Gastroesophageal sphincter (tissue), 4 donors: ENCODE measurements around the gene PLK3. TPM values are rescaled to one million over a fixed set of nuclear protein-coding genes. Genes with fewer than 3 reads are reported as not detected.

Experiments
- ATAC-seq: fragments of 150-250 bp; one replicate; pipeline ENCODE4 v1.9.1; 2016; ENCODE audit warnings: mild to moderate bottlenecking, moderate library complexity
- H3K27ac ChIP-seq, 4 donors: fragments of 200-600 bp; sonication (generic) in 3 of 4; 1 replicate in 3 of 4; 2 replicates in 1 of 4; pipeline ENCODE4 v1.5.1; 2016 to 2019
- H3K27me3 ChIP-seq: fragments of 200-600 bp; sonication (generic); one replicate; pipeline ENCODE4 v1.5.1; 2019
- H3K36me3 ChIP-seq, 2 donors: fragments of 200-600 bp; sonication (generic); one replicate each; pipeline ENCODE4 v1.5.1; 2019; ENCODE audit warnings: control low read depth in 1 of 2
- H3K4me1 ChIP-seq, 3 donors: fragments of 200-600 bp; sonication (generic); 1 replicate in 2 of 3; 2 replicates in 1 of 3; pipeline ENCODE4 v1.5.1; 2016 to 2019; ENCODE audit warnings: control low read depth in 2 of 3
- H3K4me3 ChIP-seq, 2 donors: fragments of 200-600 bp; sonication (generic); one replicate each; pipeline ENCODE4 v1.5.1; 2019; ENCODE audit warnings: mild to moderate bottlenecking in 1 of 2, moderate library complexity in 1 of 2
- H3K9me3 ChIP-seq, 3 donors: fragments of 200-600 bp; sonication (generic); one replicate each; pipeline ENCODE4 v1.5.1; 2017 to 2019; ENCODE audit warnings: control low read depth in 2 of 3
- CTCF ChIP-seq, 4 experiments: fragments of 200-600 bp in 2 of 4; fragments of 450-650 bp in 2 of 4; sonication (generic) in 1 of 4; IDR thresholded peaks; one replicate each; pipeline ENCODE4 v1.5.1; 2017 to 2019; ENCODE audit warnings: antibody characterized with exemption in 4 of 4, mild to moderate bottlenecking in 2 of 4, moderate library complexity in 2 of 4
- EP300 ChIP-seq: sonication (generic); formaldehyde crosslinking; IDR thresholded peaks from one replicate; pipeline ENCODE4 v1.6.1; 2017; ENCODE audit warnings: antibody characterized with exemption, mild to moderate bottlenecking
- POLR2A ChIP-seq, 2 donors: fragments of 450-650 bp; IDR thresholded peaks; one replicate each; pipeline ENCODE4 v1.6.1; 2017; ENCODE audit warnings: antibody characterized with exemption in 2 of 2, mild to moderate bottlenecking in 2 of 2, moderate library complexity in 1 of 2
- POLR2AphosphoS5 ChIP-seq: sonication (generic); formaldehyde crosslinking; IDR thresholded peaks from one replicate; pipeline ENCODE4 v1.6.1; 2017; ENCODE audit warnings: antibody characterized with exemption
- whole genome bisulfite sequencing, 2 donors: methylation state at CpG; one replicate each; pipeline ENCODE4 v1.1.5; 2018; ENCODE audit warnings: low coverage in 1 of 2; 5-methylcytosine and 5-hydroxymethylcytosine counted together
- total RNA-seq, 4 donors: library from RNA; depleted of rRNA; stranded (reverse); fragments of >200 nt; gene quantifications; one replicate each; pipeline ENCODE4 v1.1.0, GENCODE V29; 2016

Gene PLK3
- total RNA-seq, 4 donors from 2014 or later = 9.4 to 31.2 (median 12.0) TPM

GRCh38 chr1:44784094-44785028 lies 15.8 kb upstream of the PLK3 start:
- Histone ChIP-seq H3K27ac (peak overlapping the region in 2 of 4 donors; percentile 25 to 72), H3K36me3 (peaks cover 0 to 27% of the 10 kb centered on the region in 2 donors), H3K4me3 (peak overlapping the region; percentile 37 to 63), H3K27me3 (no peaks in the 10 kb centered on the region), H3K4me1 (peaks cover 0 to 36% (median 18%) of the 10 kb centered on the region in 3 donors), H3K9me3 (no peaks in the 10 kb centered on the region)
- peak in 1 of 4 experiments; percentile 19 for TF ChIP-seq CTCF (IDR thresholded peaks at IDR 0.05)
- TF ChIP-seq POLR2A (IDR thresholded peaks at IDR 0.05) = no peak
- peak; percentile 17 for ATAC-seq
- WGBS, 2 donors = 20% methylated on average over 15 of the region's 71 CpGs; no CpG with 5 or more reads in 1 of the 2 donors

GRCh38 chr1:44785029-44785380 lies 15.2 kb upstream of the PLK3 start:
- Histone ChIP-seq H3K27me3 (no peaks in the 10 kb centered on the region), H3K9me3 (no peaks in the 10 kb centered on the region), H3K4me3 (no peak overlapping the region), H3K36me3 (peaks cover 0 to 20% of the 10 kb centered on the region in 2 donors), H3K27ac (peak overlapping the region in 1 of 4 donors; percentile 72), H3K4me1 (peaks cover 0 to 36% (median 18%) of the 10 kb centered on the region in 3 donors)
- no peak for TF ChIP-seq POLR2AphosphoS5
- no peak for TF ChIP-seq POLR2A (IDR thresholded peaks at IDR 0.05)
- TF ChIP-seq CTCF (IDR thresholded peaks at IDR 0.05) = no peak
- no peak for TF ChIP-seq EP300
- no CpG with 5 or more reads among the region's 6 CpGs for WGBS, 2 donors
- ATAC-seq = no peak

- no peak for ATAC-seq
- H3K27ac ChIP-seq = peak overlapping the region in 3 of 4 donors; percentile 33 to 79 (median 73)
- WGBS, 2 donors = 34 to 60% methylated on average over 3 to 11 of the region's 11 CpGs
- TF ChIP-seq EP300 = no peak
- no peaks in the 10 kb centered on the region for H3K9me3 ChIP-seq
- H3K27me3 ChIP-seq = no peaks in the 10 kb centered on the region
- H3K4me1 ChIP-seq = peaks cover 0 to 36% (median 18%) of the 10 kb centered on the region in 3 donors
- peaks cover 0 to 14% of the 10 kb centered on the region in 2 donors for H3K36me3 ChIP-seq
- H3K4me3 ChIP-seq = peak overlapping the region in 1 of 2 donors; percentile 62
Observed at GRCh38 chr1:44785501-44786137, 14.6 kb upstream of the PLK3 start.

- WGBS, 2 donors = 6% methylated on average over 3 of the region's 49 CpGs; no CpG with 5 or more reads in 1 of the 2 donors
- no peaks in the 10 kb centered on the region for H3K27me3 ChIP-seq
- H3K9me3 ChIP-seq = no peaks in the 10 kb centered on the region
- H3K36me3 ChIP-seq = peaks cover 0 to 7% of the 10 kb centered on the region in 2 donors
- TF ChIP-seq CTCF (IDR thresholded peaks at IDR 0.05) (peak; percentile 98 to 100 (median 99)), EP300 (no peak), POLR2A (IDR thresholded peaks at IDR 0.05) (peak in 1 of 2 donors; percentile 14), POLR2AphosphoS5 (peak; percentile 11)
- peak; percentile 80 for ATAC-seq
- H3K4me1 ChIP-seq = peaks cover 0 to 36% (median 18%) of the 10 kb centered on the region in 3 donors
- peak overlapping the region; percentile 29 to 62 for H3K4me3 ChIP-seq
- peak overlapping the region in 3 of 4 donors; percentile 33 to 79 (median 73) for H3K27ac ChIP-seq
Observed at GRCh38 chr1:44786138-44786840, 13.9 kb upstream of the PLK3 start.
